ENCODE data around the gene AGR3. TPM values are rescaled to one million over a fixed set of nuclear protein-coding genes. Genes with fewer than 3 reads are reported as not detected.
"Not testable (repeated sequence)": the region's sequence is repeated elsewhere in the genome, so short reads cannot be mapped to it uniquely, and the experiment has no call there.

AGR3 gene
- total RNA-seq, 1 donor from 2014 or later: not detected

GRCh38 chr7:16874066-16874465 lies 7.7 kb downstream of the AGR3 start:
- no peaks in the 10 kb centered on the region for H4K20me1 ChIP-seq (ENCODE audit: insufficient read depth, low read length)
- no peaks in the 10 kb centered on the region for H3K79me2 ChIP-seq (ENCODE audit: insufficient read depth, low read length)
- Mint-ChIP-seq H3K4me1 (ENCODE audit: low read depth, unreplicated experiment) (no peaks in the 10 kb centered on the region), H3K9me3 (ENCODE audit: unreplicated experiment) (no peaks in the 10 kb centered on the region), H3K27me3 (ENCODE audit: low read depth, unreplicated experiment) (no peaks in the 10 kb centered on the region), H3K4me3 (ENCODE audit: unreplicated experiment) (no peak overlapping the region), H3K36me3 (ENCODE audit: low read depth, unreplicated experiment) (no peaks in the 10 kb centered on the region), H3K27ac (ENCODE audit: unreplicated experiment) (no peak overlapping the region)
- DNase-seq (ENCODE audit: low read depth) (no peak), FAIRE-seq (no peak)
- H3K4me3 ChIP-seq (ENCODE audit: insufficient read depth, low read depth, low read length): no peak overlapping the region
- H3K9me3 ChIP-seq (ENCODE audit: insufficient read depth, low read depth, low read length): no peaks in the 10 kb centered on the region
- H3K27me3 ChIP-seq (ENCODE audit: insufficient read depth, low read length): no peaks in the 10 kb centered on the region
- TF ChIP-seq EZH2 (IDR thresholded peaks at IDR 0.05; ENCODE audit: insufficient read depth, low read length): no peak
- no peak for TF ChIP-seq CTCF (IDR thresholded peaks at IDR 0.05; ENCODE audit: insufficient read depth, low read depth, low read length)
- no peak overlapping the region for H3K4me2 ChIP-seq (ENCODE audit: low read length)
- no peak overlapping the region for H2AFZ ChIP-seq (ENCODE audit: low read depth, low read length)
- H3K36me3 ChIP-seq (ENCODE audit: insufficient read depth, low read length): no peaks in the 10 kb centered on the region
- H3K4me1 ChIP-seq (ENCODE audit: insufficient read depth, low read length): no peaks in the 10 kb centered on the region
- no peak overlapping the region for H3K27ac ChIP-seq (ENCODE audit: low read depth, low read length)
- H3K9ac ChIP-seq (ENCODE audit: low read length): no peak overlapping the region

- TF ChIP-seq EZH2 (IDR thresholded peaks at IDR 0.05; ENCODE audit: insufficient read depth, low read length): no peak
- TF ChIP-seq CTCF (IDR thresholded peaks at IDR 0.05; ENCODE audit: insufficient read depth, low read depth, low read length): no peak
- Mint-ChIP-seq H3K36me3 (ENCODE audit: low read depth, unreplicated experiment) (no peaks in the 10 kb centered on the region), H3K4me3 (ENCODE audit: unreplicated experiment) (no peak overlapping the region), H3K27ac (ENCODE audit: unreplicated experiment) (no peak overlapping the region), H3K27me3 (ENCODE audit: low read depth, unreplicated experiment) (no peaks in the 10 kb centered on the region), H3K4me1 (ENCODE audit: low read depth, unreplicated experiment) (no peaks in the 10 kb centered on the region), H3K9me3 (ENCODE audit: unreplicated experiment) (peaks cover 3% of the 10 kb centered on the region)
- Histone ChIP-seq H4K20me1 (ENCODE audit: insufficient read depth, low read length) (no peaks in the 10 kb centered on the region), H3K4me1 (ENCODE audit: insufficient read depth, low read length) (no peaks in the 10 kb centered on the region), H3K79me2 (ENCODE audit: insufficient read depth, low read length) (no peaks in the 10 kb centered on the region), H2AFZ (ENCODE audit: low read depth, low read length) (no peak overlapping the region), H3K9ac (ENCODE audit: low read length) (no peak overlapping the region), H3K36me3 (ENCODE audit: insufficient read depth, low read length) (no peaks in the 10 kb centered on the region), H3K27ac (ENCODE audit: low read depth, low read length) (no peak overlapping the region), H3K4me3 (ENCODE audit: insufficient read depth, low read depth, low read length) (no peak overlapping the region), H3K9me3 (ENCODE audit: insufficient read depth, low read depth, low read length) (no peaks in the 10 kb centered on the region), H3K4me2 (ENCODE audit: low read length) (no peak overlapping the region), H3K27me3 (ENCODE audit: insufficient read depth, low read length) (no peaks in the 10 kb centered on the region)
- FAIRE-seq (no peak), DNase-seq (ENCODE audit: low read depth) (no peak)
These were observed 14.5 kb downstream of the AGR3 start for GRCh38 chr7:16867328-16867727.

- H3K79me2 ChIP-seq (ENCODE audit: insufficient read depth, low read length); H3K9ac ChIP-seq (ENCODE audit: low read length); H3K27ac ChIP-seq (ENCODE audit: low read depth, low read length); H3K27me3 Mint-ChIP-seq (ENCODE audit: low read depth, unreplicated experiment); FAIRE-seq; H3K4me3 ChIP-seq (ENCODE audit: insufficient read depth, low read depth, low read length); H3K9me3 Mint-ChIP-seq (ENCODE audit: unreplicated experiment); H3K4me1 ChIP-seq (ENCODE audit: insufficient read depth, low read length); H2AFZ ChIP-seq (ENCODE audit: low read depth, low read length); H3K36me3 Mint-ChIP-seq (ENCODE audit: low read depth, unreplicated experiment); H3K4me3 Mint-ChIP-seq (ENCODE audit: unreplicated experiment); H3K27ac Mint-ChIP-seq (ENCODE audit: unreplicated experiment); H3K4me2 ChIP-seq (ENCODE audit: low read length); H3K36me3 ChIP-seq (ENCODE audit: insufficient read depth, low read length); H4K20me1 ChIP-seq (ENCODE audit: insufficient read depth, low read length); H3K9me3 ChIP-seq (ENCODE audit: insufficient read depth, low read depth, low read length); DNase-seq (ENCODE audit: low read depth); H3K27me3 ChIP-seq (ENCODE audit: insufficient read depth, low read length): not testable (repeated sequence)
- peaks cover 11% of the 10 kb centered on the region for H3K4me1 Mint-ChIP-seq (ENCODE audit: low read depth, unreplicated experiment)
These were observed 28.6 kb downstream of the AGR3 start for GRCh38 chr7:16853189-16853588.

All from astrocyte (in vitro differentiated cells and primary cell).